NB4 (cell line): ENCODE measurements around the gene RANBP17.

Experiments
- DNase-seq: peaks from one replicate; pipeline ENCODE4 v3.0.0; 2010; ENCODE audit warnings: low read depth
- H3K4me3 ChIP-seq: one replicate; pipeline ENCODE4 v1.5.1; 2011; ENCODE audit warnings: mild to moderate bottlenecking, low read depth, low read length, moderate library complexity
- CTCF ChIP-seq: IDR thresholded peaks from one replicate; pipeline ENCODE4 v1.5.1; 2012; ENCODE audit warnings: low read depth, low read length
- MAX ChIP-seq: IDR thresholded peaks from 2 replicates; pipeline ENCODE4 v1.6.1; 2011; ENCODE audit warnings: low read depth, low read length
- MYC ChIP-seq: IDR thresholded peaks from 2 replicates; pipeline ENCODE4 v1.6.1; 2011; ENCODE audit warnings: low read depth, low read length
- POLR2A ChIP-seq: IDR thresholded peaks from 2 replicates; pipeline ENCODE4 v1.6.1; 2011; ENCODE audit warnings: mild to moderate bottlenecking; ENCODE audit not compliant: insufficient read length; ENCODE audit errors: extremely low read depth

Gene RANBP17

GRCh38 chr5:170857066-170857465 is 4.8 kb upstream of the RANBP17 start:
- DNase-seq = no peak
- H3K4me3 ChIP-seq = no peak overlapping the region
- TF ChIP-seq MAX (no peak), CTCF (no peak), MYC (no peak), POLR2A (no peak)

GRCh38 chr5:170860415-170860814 is 1.4 kb upstream of the RANBP17 start:
- TF ChIP-seq CTCF = no peak
- TF ChIP-seq MYC = no peak
- TF ChIP-seq POLR2A = no peak
- no peak for TF ChIP-seq MAX

GRCh38 chr5:170860818-170861666 is 776 bp upstream of the RANBP17 start:
- H3K4me3 ChIP-seq = no peak overlapping the region
- DNase-seq = no peak
- TF ChIP-seq MAX (no peak), POLR2A (no peak), MYC (no peak), CTCF (no peak)

More at GRCh38 chr5:170860415-170860814, 1.4 kb upstream of the RANBP17 start:
- DNase-seq = no peak
- no peak overlapping the region for H3K4me3 ChIP-seq

GRCh38 chr5:170861667-170861916 is 226 bp upstream of the RANBP17 start:
- DNase-seq = no peak
- TF ChIP-seq MAX (no peak), MYC (no peak), POLR2A (no peak), CTCF (no peak)
- no peak overlapping the region for H3K4me3 ChIP-seq

GRCh38 chr5:170863646-170864045 is 1.8 kb downstream of the RANBP17 start:
- no peak overlapping the region for H3K4me3 ChIP-seq
- no peak for TF ChIP-seq CTCF
- no peak for TF ChIP-seq MAX
- TF ChIP-seq MYC = no peak
- TF ChIP-seq POLR2A = no peak

More at GRCh38 chr5:170863646-170864045, 1.8 kb downstream of the RANBP17 start:
- no peak for DNase-seq
